Testis (tissue), 3 donors: ENCODE data around the gene SYT5. TPM values are rescaled to one million over a fixed set of nuclear protein-coding genes. Genes with fewer than 3 reads are reported as not detected.
"Not testable (repeated sequence)": the region's sequence is repeated elsewhere in the genome, so short reads cannot be mapped to it uniquely, and the experiment has no call there.

Source experiments
- DNase-seq: peaks from one replicate; pipeline ENCODE4 v3.0.0-alpha.2; 2019
- H3K27ac ChIP-seq, 2 donors: fragments of 200-600 bp; sonication (generic); one replicate each; pipeline ENCODE4 v1.5.1; 2019
- H3K27me3 ChIP-seq: fragments of 200-600 bp; sonication (generic); one replicate; pipeline ENCODE4 v1.5.1; 2019
- H3K36me3 ChIP-seq: fragments of 200-600 bp; sonication (generic); one replicate; pipeline ENCODE4 v1.5.1; 2017; ENCODE audit warnings: low read depth; ENCODE audit errors: missing control alignments
- H3K4me1 ChIP-seq: fragments of 200-600 bp; sonication (generic); one replicate; pipeline ENCODE4 v1.5.1; 2019
- H3K4me3 ChIP-seq, 2 donors: fragments of 200-600 bp; sonication (generic); one replicate each; pipeline ENCODE4 v1.5.1; 2017 to 2019
- H3K9me3 ChIP-seq: fragments of 200-600 bp; sonication (generic); one replicate; pipeline ENCODE4 v1.5.1; 2017
- POLR2A ChIP-seq: fragments of 450-650 bp; IDR thresholded peaks from one replicate; pipeline ENCODE4 v1.6.1; 2017; ENCODE audit warnings: antibody characterized with exemption, mild to moderate bottlenecking, moderate library complexity
- WGBS, 2 donors: methylation state at CpG; one replicate each; pipeline ENCODE4 v1.1.5; 2018; 5-methylcytosine and 5-hydroxymethylcytosine counted together
- intact Hi-C: fragments of 100-400 bp; cut with DNase I; formaldehyde crosslinking; loops from one replicate; pipeline ENCODE4 v1.15.1; 2023; ENCODE audit warnings: low total_unique reads
- polyA plus RNA-seq: library from polyadenylated mRNA; stranded (reverse); fragments of 350-450 nt; fragmentation: Illumina TruSeq; extraction: RNeasy Lipid Tissue Mini Kit (QIAGEN cat#74804); gene quantifications from one replicate; pipeline ENCODE4 v1.2.3, GENCODE V29; 2014; ENCODE audit warnings: low read depth, low replicate concordance; ENCODE audit not compliant: insufficient read depth
- total RNA-seq, 2 donors: library from RNA; depleted of rRNA; stranded (reverse); fragments of >200 nt; gene quantifications; one replicate each; pipeline ENCODE4 v1.2.3, GENCODE V29; 2016
- TF ChIP-seq, protein P1 (sequence below), 3 experiments: fragments of 450-650 bp in 2 of 3; fragments of 200-600 bp in 1 of 3; sonication (generic) in 1 of 3; IDR thresholded peaks; one replicate each; pipeline ENCODE4 v1.5.1; 2016 to 2019; ENCODE audit warnings: antibody characterized with exemption in 3 of 3, mild to moderate bottlenecking in 2 of 3, moderate library complexity in 1 of 3

Gene SYT5
- total and polyA plus RNA-seq, 3 donors from 2014 or later: 1.6 to 11.7 (median 5.0) TPM

DNA sequence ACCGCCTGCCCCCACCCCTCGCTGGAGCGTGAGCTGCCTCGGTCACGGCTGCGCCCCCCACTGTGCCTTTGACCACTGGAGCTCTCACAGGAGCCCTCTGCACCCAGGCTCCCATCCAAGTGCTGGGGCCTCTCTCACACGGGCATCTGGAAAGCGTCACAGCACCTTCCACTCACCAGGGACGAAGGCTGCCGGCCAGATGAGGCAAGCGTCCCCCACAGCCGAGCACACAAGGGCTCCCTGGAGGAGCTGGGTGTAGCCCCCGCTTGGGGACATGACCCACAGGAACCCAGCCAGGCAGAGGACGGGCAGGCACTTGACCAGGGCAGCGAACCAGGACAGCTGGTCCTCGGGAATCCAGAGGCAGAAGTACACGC, 47.9 kb upstream of the SYT5 start:
- H3K4me3 ChIP-seq: no peak overlapping the region
- no peaks in the 10 kb centered on the region for H3K27me3 ChIP-seq
- 68 to 77% methylated on average over 8 to 17 of the region's 17 CpGs for WGBS, 2 donors
- no peak overlapping the region for H3K27ac ChIP-seq
- no peaks in the 10 kb centered on the region for H3K36me3 ChIP-seq
- intact Hi-C loops: no loop called here
- H3K4me1 ChIP-seq: no peaks in the 10 kb centered on the region
- H3K9me3 ChIP-seq: no peaks in the 10 kb centered on the region
- DNase-seq: no peak
- TF ChIP-seq, protein P1, sequence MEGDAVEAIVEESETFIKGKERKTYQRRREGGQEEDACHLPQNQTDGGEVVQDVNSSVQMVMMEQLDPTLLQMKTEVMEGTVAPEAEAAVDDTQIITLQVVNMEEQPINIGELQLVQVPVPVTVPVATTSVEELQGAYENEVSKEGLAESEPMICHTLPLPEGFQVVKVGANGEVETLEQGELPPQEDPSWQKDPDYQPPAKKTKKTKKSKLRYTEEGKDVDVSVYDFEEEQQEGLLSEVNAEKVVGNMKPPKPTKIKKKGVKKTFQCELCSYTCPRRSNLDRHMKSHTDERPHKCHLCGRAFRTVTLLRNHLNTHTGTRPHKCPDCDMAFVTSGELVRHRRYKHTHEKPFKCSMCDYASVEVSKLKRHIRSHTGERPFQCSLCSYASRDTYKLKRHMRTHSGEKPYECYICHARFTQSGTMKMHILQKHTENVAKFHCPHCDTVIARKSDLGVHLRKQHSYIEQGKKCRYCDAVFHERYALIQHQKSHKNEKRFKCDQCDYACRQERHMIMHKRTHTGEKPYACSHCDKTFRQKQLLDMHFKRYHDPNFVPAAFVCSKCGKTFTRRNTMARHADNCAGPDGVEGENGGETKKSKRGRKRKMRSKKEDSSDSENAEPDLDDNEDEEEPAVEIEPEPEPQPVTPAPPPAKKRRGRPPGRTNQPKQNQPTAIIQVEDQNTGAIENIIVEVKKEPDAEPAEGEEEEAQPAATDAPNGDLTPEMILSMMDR (IDR thresholded peaks at IDR 0.05): no peak
- no peak for TF ChIP-seq POLR2A

DNA sequence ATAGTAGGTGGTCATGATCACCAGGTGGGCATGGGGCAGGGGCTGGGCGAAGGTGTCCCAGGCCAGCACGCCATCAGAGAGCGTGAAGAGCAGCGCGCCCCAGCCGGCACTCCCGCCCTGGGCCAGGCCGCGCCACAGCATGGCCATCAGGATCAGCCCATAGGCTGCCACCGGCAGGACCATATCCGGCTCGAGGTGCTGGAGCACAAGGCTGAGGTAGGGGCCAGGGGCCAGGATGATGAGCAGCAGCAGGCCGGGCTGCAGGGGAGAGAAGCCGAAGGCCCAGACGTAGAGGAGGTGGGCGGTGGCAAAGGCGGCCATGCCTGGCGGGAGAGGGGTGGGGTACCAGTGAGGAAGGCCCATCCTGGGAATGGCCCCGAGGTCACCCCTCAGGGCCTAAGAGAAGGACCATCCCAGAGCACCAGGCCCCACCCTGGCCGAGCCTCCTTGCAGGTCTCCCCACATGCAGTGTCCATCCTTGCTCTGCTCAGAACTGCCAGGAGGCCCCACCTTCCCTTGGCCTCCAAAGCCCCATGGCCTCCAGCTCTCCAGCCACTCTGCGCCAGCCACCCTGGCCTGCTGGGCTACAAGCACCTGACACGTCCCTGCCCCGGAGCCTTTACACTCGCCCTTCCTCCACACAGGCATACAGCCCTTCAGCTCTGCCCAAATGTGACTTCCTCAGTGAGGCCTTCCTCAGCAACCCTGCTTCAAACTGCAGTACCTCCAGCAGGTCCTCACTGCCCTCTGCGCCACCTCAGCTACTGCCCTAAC, 47.3 kb upstream of the SYT5 start:
- Histone ChIP-seq H3K9me3 (no peaks in the 10 kb centered on the region), H3K27ac (no peak overlapping the region), H3K27me3 (no peaks in the 10 kb centered on the region), H3K4me1 (no peaks in the 10 kb centered on the region), H3K4me3 (no peak overlapping the region), H3K36me3 (no peaks in the 10 kb centered on the region)
- 89 to 91% methylated on average over 14 to 25 of the region's 25 CpGs for WGBS, 2 donors
- DNase-seq: no peak
- TF ChIP-seq, protein P1 (IDR thresholded peaks at IDR 0.05): no peak
- TF ChIP-seq POLR2A: no peak
- intact Hi-C loops: no loop called here

DNA sequence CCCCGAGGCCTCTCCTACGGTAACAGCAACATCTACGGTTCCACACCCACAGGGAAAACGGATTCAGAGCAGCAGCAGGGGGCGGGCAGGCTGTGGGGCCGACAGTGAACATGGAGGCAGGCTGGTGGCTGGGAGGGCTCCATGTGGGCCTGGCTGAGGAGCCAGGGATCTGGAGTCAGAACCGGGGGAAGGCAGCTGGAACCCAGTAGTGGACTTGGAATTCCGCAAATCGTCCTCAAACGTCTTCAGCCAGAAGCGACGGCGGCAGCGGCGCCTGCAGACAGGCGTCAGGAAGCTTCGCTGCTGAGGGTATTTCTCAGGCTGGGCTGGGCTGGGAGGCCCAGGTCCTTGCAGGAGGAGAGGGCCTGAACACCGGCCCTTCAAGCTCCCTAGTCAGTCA, 46.7 kb upstream of the SYT5 start:
- Histone ChIP-seq H3K27ac (no peak overlapping the region), H3K9me3 (no peaks in the 10 kb centered on the region), H3K4me1 (no peaks in the 10 kb centered on the region), H3K27me3 (no peaks in the 10 kb centered on the region), H3K36me3 (no peaks in the 10 kb centered on the region), H3K4me3 (no peak overlapping the region)
- WGBS, 2 donors: 73 to 77% methylated on average over 7 to 18 of the region's 18 CpGs
- intact Hi-C loops: no loop called here
- DNase-seq: no peak
- TF ChIP-seq, protein P1 (IDR thresholded peaks at IDR 0.05): no peak
- no peak for TF ChIP-seq POLR2A

DNA sequence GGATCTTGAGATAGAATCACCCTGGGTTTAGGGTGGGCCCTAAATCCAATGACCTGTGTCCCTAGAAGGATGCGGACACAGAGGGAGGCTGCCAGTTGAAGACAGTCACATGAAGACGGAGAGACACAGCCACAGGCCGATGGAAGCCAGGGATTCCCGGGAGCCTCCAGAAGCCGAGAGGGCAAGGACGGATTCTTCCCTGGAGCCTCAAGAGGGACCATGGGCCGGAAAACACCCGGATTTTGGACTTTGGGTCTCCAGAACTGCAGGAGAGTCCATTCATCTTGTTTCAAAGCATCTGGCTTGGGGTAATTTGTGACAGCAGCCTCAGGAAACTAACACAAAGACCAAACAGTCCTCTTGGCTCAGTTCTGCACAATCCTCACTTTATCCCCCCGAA, 46.2 kb upstream of the SYT5 start:
- TF ChIP-seq POLR2A: no peak
- TF ChIP-seq, protein P1 (IDR thresholded peaks at IDR 0.05): no peak
- Histone ChIP-seq H3K4me3 (no peak overlapping the region), H3K9me3 (no peaks in the 10 kb centered on the region), H3K36me3 (no peaks in the 10 kb centered on the region), H3K27ac (no peak overlapping the region), H3K27me3 (no peaks in the 10 kb centered on the region), H3K4me1 (no peaks in the 10 kb centered on the region)
- DNase-seq: no peak
- intact Hi-C loops: no loop called here
- 72 to 94% methylated on average over 5 to 9 of the region's 9 CpGs for WGBS, 2 donors

DNA sequence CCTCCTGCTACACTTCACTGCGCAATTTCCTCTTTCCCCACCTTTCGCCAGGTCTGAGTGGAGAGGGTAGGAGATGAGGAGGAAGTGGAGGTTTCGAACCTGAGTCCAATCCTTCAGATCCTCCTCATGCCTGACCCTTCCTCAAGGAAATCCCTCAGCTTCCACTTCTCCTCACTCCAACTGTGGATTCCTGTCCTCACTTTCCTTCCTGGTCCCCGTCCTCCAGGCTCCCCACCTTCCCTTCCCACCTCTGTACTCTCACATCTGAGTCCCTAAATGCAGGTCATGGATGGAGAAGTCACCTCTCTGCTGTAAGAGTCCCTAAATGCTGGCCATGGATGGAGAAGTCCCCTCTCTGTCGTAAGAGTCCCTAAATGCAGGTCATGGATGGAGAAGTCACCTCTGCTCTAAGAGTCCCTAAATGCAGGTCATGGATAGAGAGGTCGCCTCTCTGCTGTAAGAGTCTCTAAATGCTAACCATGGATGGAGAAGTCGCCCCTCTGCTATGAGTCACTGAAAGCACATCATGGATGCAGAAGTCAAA, 45.4 kb upstream of the SYT5 start:
- TF ChIP-seq POLR2A: no peak
- TF ChIP-seq, protein P1 (IDR thresholded peaks at IDR 0.05): no peak
- Histone ChIP-seq H3K27ac (no peak overlapping the region), H3K36me3 (no peaks in the 10 kb centered on the region), H3K9me3 (no peaks in the 10 kb centered on the region), H3K4me3 (no peak overlapping the region), H3K4me1 (no peaks in the 10 kb centered on the region), H3K27me3 (no peaks in the 10 kb centered on the region)
- 89% methylated on average over 7 of the region's 7 CpGs for WGBS, 2 donors
- no peak for DNase-seq
- intact Hi-C loops: no loop called here

DNA sequence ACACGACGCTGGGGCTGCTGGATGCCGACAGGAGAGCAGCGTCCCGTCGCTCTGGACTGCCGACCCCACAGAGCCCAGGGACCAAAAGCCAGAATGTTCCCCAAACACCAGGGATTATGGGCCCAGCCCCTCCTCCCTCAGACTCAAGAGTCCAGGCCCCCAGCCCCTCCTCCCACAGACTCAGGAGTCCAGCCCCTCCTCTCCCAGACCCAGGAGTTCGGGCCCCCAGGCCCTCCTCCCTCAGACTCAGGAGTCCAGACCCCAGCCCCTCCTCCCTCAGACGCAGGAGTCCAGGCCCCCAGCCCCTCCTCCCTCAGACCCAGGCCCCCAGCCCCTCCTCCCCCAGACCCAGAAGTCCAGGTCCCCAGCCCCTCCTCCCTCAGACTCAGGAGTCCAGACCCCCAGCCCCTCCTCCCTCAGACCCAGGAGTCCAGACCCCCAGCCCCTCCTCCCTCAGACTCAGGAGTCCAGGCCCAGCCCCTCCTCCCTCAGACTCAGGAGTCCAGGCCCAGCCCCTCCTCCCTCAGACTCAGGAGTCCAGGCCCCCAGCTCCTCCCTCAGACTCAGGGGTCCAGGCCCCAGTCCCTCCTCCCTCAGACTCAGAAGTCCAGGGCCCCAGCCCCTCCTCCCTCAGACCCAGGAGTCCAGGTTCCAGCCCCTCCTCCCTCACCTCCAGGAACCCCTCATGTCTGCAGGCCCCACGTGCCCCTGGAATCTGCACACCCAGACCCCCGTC, 44.8 kb upstream of the SYT5 start:
- DNase-seq, H3K9me3 ChIP-seq, H3K27me3 ChIP-seq, intact Hi-C loops, H3K4me1 ChIP-seq, H3K4me3 ChIP-seq, H3K36me3 ChIP-seq, H3K27ac ChIP-seq: not testable (repeated sequence)
- 73 to 78% methylated on average over 6 to 11 of the region's 11 CpGs for WGBS, 2 donors
